HG02943 (cell line): ENCODE data around the gene CD14.
"Not testable (repeated sequence)": the region's sequence is repeated elsewhere in the genome, so short reads cannot be mapped to it uniquely, and the experiment has no call there.

Source experiments
- ATAC-seq: cut with Tn5 transposase; IDR thresholded peaks from one replicate; pipeline ENCODE4 v1.9.1; 2021; ENCODE audit warnings: mild to moderate bottlenecking, low read depth, moderate library complexity; ENCODE audit not compliant: unreplicated experiment

The CD14 gene

GRCh38 chr5:140635291-140636257 is 2.6 kb upstream of the CD14 start:
- no peak for ATAC-seq

- ATAC-seq, result no peak
These were observed 1.1 kb upstream of the CD14 start for GRCh38 chr5:140634103-140634502.

GRCh38 chr5:140633501-140633900 is 526 bp upstream of the CD14 start:
- no peak for ATAC-seq

- peak; percentile 59 for ATAC-seq
These were observed 482 bp downstream of the CD14 start for GRCh38 chr5:140632366-140633020.

- peak; percentile 22 for ATAC-seq
These were observed 1.1 kb downstream of the CD14 start for GRCh38 chr5:140631831-140632365.

- no peak for ATAC-seq
These were observed 1.9 kb downstream of the CD14 start for GRCh38 chr5:140631036-140631417.

GRCh38 chr5:140630292-140631035 is 2.5 kb downstream of the CD14 start:
- ATAC-seq, result no peak

GRCh38 chr5:140628711-140629110 is 4.3 kb downstream of the CD14 start:
- ATAC-seq, result no peak

- no peak for ATAC-seq
These were observed 5.0 kb downstream of the CD14 start for GRCh38 chr5:140627972-140628371.

GRCh38 chr5:140624886-140625285 is 8.1 kb downstream of the CD14 start:
- not testable (repeated sequence) for ATAC-seq

- not testable (repeated sequence) for ATAC-seq
These were observed 9.9 kb downstream of the CD14 start for GRCh38 chr5:140623061-140623460.

- no peak for ATAC-seq
These were observed 10.7 kb downstream of the CD14 start for GRCh38 chr5:140622301-140622700.

- no peak for ATAC-seq
These were observed 21.9 kb downstream of the CD14 start for GRCh38 chr5:140611020-140611521.

GRCh38 chr5:140609126-140609525 is 23.8 kb downstream of the CD14 start:
- ATAC-seq, result no peak

GRCh38 chr5:140608722-140609121 is 24.3 kb downstream of the CD14 start:
- no peak for ATAC-seq

GRCh38 chr5:140607031-140607430 is 25.9 kb downstream of the CD14 start:
- ATAC-seq, result no peak

- ATAC-seq, result no peak
These were observed 27.1 kb downstream of the CD14 start for GRCh38 chr5:140605879-140606278.

GRCh38 chr5:140603734-140604133 is 29.2 kb downstream of the CD14 start:
- ATAC-seq, result no peak

- not testable (repeated sequence) for ATAC-seq
These were observed 29.6 kb downstream of the CD14 start for GRCh38 chr5:140603446-140603698.

- no peak for ATAC-seq
These were observed 30.8 kb downstream of the CD14 start for GRCh38 chr5:140602147-140602546.

- no peak for ATAC-seq
These were observed 32.9 kb downstream of the CD14 start for GRCh38 chr5:140600096-140600495.
